Measurements from ENCODE around the gene ANKRD11. TPM values are rescaled to one million over a fixed set of nuclear protein-coding genes. Genes with fewer than 3 reads are reported as not detected.

ANKRD11 gene
- polyA plus RNA-seq, 1 donor (not counting 4 experiments of a cell fraction or from before 2014, with no cell fraction given), result 30.1 TPM

DNA sequence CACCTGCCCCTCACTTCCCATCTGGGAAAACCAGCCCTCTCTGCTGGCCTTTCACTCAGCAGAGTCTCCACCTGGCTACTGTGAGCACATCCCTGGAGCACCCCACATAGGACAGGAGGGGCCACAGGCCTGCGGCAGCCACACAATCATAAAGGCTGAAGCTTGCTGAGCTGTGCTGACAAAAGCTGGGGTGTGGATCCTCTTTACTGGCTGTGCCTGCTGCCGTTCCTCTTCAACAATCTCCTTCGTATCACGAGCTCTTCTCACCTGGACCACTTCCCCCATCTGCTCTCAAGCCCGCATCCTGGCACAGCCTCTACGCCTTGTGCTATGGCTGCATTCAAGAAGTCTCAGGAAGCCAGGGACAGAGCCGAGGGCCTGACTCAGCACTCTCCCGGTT lies 186.7 kb downstream of the ANKRD11 start:
- no peak overlapping the region for H3K4me3 ChIP-seq (ENCODE audit: control insufficient read depth in 2 of 3, extremely low read depth in 1 of 3, insufficient read depth in 2 of 3, low read depth in 1 of 3, low read length in 3 of 3)
- peaks cover 5% of the 10 kb centered on the region for H3K4me1 ChIP-seq (ENCODE audit: control insufficient read depth, extremely low read depth, insufficient read depth, low read length)
- FAIRE-seq (no peak), DNase-seq (ENCODE audit: low read depth, low spot score) (no peak)
- H4K20me1 ChIP-seq (ENCODE audit: control insufficient read depth, extremely low read depth, insufficient read depth, low read length), result peaks cover 19% of the 10 kb centered on the region
- no peak overlapping the region for H3K27ac ChIP-seq (ENCODE audit: control insufficient read depth, insufficient read depth, low read length)
- no peaks in the 10 kb centered on the region for H3K27me3 ChIP-seq (ENCODE audit: control insufficient read depth, extremely low read depth, insufficient read depth, low read length)
- TF ChIP-seq EZH2 (IDR thresholded peaks at IDR 0.05; ENCODE audit: low read length), result no peak
- TF ChIP-seq, protein P1, sequence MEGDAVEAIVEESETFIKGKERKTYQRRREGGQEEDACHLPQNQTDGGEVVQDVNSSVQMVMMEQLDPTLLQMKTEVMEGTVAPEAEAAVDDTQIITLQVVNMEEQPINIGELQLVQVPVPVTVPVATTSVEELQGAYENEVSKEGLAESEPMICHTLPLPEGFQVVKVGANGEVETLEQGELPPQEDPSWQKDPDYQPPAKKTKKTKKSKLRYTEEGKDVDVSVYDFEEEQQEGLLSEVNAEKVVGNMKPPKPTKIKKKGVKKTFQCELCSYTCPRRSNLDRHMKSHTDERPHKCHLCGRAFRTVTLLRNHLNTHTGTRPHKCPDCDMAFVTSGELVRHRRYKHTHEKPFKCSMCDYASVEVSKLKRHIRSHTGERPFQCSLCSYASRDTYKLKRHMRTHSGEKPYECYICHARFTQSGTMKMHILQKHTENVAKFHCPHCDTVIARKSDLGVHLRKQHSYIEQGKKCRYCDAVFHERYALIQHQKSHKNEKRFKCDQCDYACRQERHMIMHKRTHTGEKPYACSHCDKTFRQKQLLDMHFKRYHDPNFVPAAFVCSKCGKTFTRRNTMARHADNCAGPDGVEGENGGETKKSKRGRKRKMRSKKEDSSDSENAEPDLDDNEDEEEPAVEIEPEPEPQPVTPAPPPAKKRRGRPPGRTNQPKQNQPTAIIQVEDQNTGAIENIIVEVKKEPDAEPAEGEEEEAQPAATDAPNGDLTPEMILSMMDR (optimal IDR thresholded peaks at IDR 0.05 in 1 of 3, IDR thresholded peaks at IDR 0.05 in 1 of 3, conservative IDR thresholded peaks at IDR 0.05 in 1 of 3; ENCODE audit: extremely low read depth in 1 of 3, insufficient read depth in 2 of 3, low read length in 3 of 3), result no peak
- H3K36me3 ChIP-seq (ENCODE audit: control insufficient read depth in 2 of 2, extremely low read depth in 1 of 2, insufficient read depth in 2 of 2, low read length in 2 of 2), result peaks cover 25 to 31% of the 10 kb centered on the region in 2 experiments
- dilution Hi-C loops (cut with MboI; ENCODE audit: extremely low pct_ligation_motif_present, low sequenced_read_pairs), result no loop called here
- peaks cover 3% of the 10 kb centered on the region for H3K9me1 ChIP-seq (ENCODE audit: control insufficient read depth, extremely low read depth, insufficient read depth, low read length)
- H3K4me2 ChIP-seq (ENCODE audit: control insufficient read depth, extremely low read depth, insufficient read depth, low read depth, low read length), result no peak overlapping the region
- H3K79me2 ChIP-seq (ENCODE audit: control insufficient read depth, insufficient read depth, low read length), result peaks cover 79% of the 10 kb centered on the region
- H3K9me3 ChIP-seq (ENCODE audit: control insufficient read depth, low read depth, low read length), result no peaks in the 10 kb centered on the region
- H3K9ac ChIP-seq (ENCODE audit: control insufficient read depth, extremely low read depth, insufficient read depth, low read length), result no peak overlapping the region
- H2AFZ ChIP-seq (ENCODE audit: control insufficient read depth, low read length), result no peak overlapping the region

DNA sequence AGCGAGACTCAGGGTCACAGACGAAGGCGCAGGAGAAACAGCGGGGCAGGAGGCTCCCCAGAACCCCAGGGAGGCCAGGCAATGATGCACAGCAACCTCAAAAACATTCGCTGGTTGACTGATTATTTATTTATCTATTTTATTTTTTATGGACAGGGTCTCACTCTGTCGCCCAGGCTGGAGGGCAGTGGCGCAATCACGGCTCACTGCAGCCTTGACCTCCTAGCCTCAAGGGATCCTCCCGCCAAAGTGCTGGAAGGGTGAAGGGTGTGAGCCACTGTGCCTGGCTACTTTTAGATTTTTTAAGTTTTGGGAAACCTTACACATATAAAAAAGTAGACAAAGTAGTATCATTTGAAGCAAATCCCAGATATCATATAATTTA lies 189.4 kb downstream of the ANKRD11 start:
- Histone ChIP-seq H3K27ac (ENCODE audit: control insufficient read depth, insufficient read depth, low read length) (no peak overlapping the region), H3K27me3 (ENCODE audit: control insufficient read depth, extremely low read depth, insufficient read depth, low read length) (no peaks in the 10 kb centered on the region), H2AFZ (ENCODE audit: control insufficient read depth, low read length) (no peak overlapping the region), H3K9ac (ENCODE audit: control insufficient read depth, extremely low read depth, insufficient read depth, low read length) (no peak overlapping the region), H3K9me1 (ENCODE audit: control insufficient read depth, extremely low read depth, insufficient read depth, low read length) (peaks cover 3% of the 10 kb centered on the region), H3K36me3 (ENCODE audit: control insufficient read depth in 2 of 2, extremely low read depth in 1 of 2, insufficient read depth in 2 of 2, low read length in 2 of 2) (peaks cover 37 to 40% of the 10 kb centered on the region in 2 experiments), H3K4me3 (ENCODE audit: control insufficient read depth in 2 of 3, extremely low read depth in 1 of 3, insufficient read depth in 2 of 3, low read depth in 1 of 3, low read length in 3 of 3) (no peak overlapping the region), H3K4me2 (ENCODE audit: control insufficient read depth, extremely low read depth, insufficient read depth, low read depth, low read length) (no peak overlapping the region), H4K20me1 (ENCODE audit: control insufficient read depth, extremely low read depth, insufficient read depth, low read length) (peaks cover 17% of the 10 kb centered on the region), H3K79me2 (ENCODE audit: control insufficient read depth, insufficient read depth, low read length) (peaks cover 82% of the 10 kb centered on the region), H3K4me1 (ENCODE audit: control insufficient read depth, extremely low read depth, insufficient read depth, low read length) (peaks cover 5% of the 10 kb centered on the region), H3K9me3 (ENCODE audit: control insufficient read depth, low read depth, low read length) (no peaks in the 10 kb centered on the region)
- FAIRE-seq (no peak), DNase-seq (ENCODE audit: low read depth, low spot score) (no peak)
- dilution Hi-C loops (cut with MboI; ENCODE audit: extremely low pct_ligation_motif_present, low sequenced_read_pairs), result no loop called here
- TF ChIP-seq, protein P1 (optimal IDR thresholded peaks at IDR 0.05 in 1 of 3, IDR thresholded peaks at IDR 0.05 in 1 of 3, conservative IDR thresholded peaks at IDR 0.05 in 1 of 3; ENCODE audit: extremely low read depth in 1 of 3, insufficient read depth in 2 of 3, low read length in 3 of 3), result no peak
- TF ChIP-seq EZH2 (IDR thresholded peaks at IDR 0.05; ENCODE audit: low read length), result no peak
